K562 treated with DMSO at 1 percent for 24 hours (cell line): ENCODE data around the gene ERLEC1. TPM values are rescaled to one million over a fixed set of nuclear protein-coding genes. Genes with fewer than 3 reads are reported as not detected.

Experiments used
- total RNA-seq: library from RNA; unstranded; fragments of 300-600 nt; gene quantifications from 2 replicates; pipeline ENCODE4 v1.2.3, GENCODE V29; 2022; ENCODE audit warnings: low read depth; ENCODE audit not compliant: insufficient read depth

The ERLEC1 gene
- 25.0 and 27.2 TPM in 2 replicates for total RNA-seq

GRCh38 chr2:53786705-53787613 lies at the start of gene ERLEC1, which contains the start of gene ASB3:
TSS of gene ERLEC1 (plus strand) at chr2:53787044. CDS start at chr2:53787211, 167 bp downstream.
TSS of gene ASB3 (minus strand) at chr2:53786953. CDS start at chr2:53765572, 21,381 bp downstream.

GRCh38 chr2:53767405-53768241 lies 19.2 kb upstream of the ERLEC1 start, which contains the start of gene CHAC2:
TSS of gene CHAC2 (plus strand) at chr2:53767804. CDS start at chr2:53767887, 83 bp downstream.

DNA sequence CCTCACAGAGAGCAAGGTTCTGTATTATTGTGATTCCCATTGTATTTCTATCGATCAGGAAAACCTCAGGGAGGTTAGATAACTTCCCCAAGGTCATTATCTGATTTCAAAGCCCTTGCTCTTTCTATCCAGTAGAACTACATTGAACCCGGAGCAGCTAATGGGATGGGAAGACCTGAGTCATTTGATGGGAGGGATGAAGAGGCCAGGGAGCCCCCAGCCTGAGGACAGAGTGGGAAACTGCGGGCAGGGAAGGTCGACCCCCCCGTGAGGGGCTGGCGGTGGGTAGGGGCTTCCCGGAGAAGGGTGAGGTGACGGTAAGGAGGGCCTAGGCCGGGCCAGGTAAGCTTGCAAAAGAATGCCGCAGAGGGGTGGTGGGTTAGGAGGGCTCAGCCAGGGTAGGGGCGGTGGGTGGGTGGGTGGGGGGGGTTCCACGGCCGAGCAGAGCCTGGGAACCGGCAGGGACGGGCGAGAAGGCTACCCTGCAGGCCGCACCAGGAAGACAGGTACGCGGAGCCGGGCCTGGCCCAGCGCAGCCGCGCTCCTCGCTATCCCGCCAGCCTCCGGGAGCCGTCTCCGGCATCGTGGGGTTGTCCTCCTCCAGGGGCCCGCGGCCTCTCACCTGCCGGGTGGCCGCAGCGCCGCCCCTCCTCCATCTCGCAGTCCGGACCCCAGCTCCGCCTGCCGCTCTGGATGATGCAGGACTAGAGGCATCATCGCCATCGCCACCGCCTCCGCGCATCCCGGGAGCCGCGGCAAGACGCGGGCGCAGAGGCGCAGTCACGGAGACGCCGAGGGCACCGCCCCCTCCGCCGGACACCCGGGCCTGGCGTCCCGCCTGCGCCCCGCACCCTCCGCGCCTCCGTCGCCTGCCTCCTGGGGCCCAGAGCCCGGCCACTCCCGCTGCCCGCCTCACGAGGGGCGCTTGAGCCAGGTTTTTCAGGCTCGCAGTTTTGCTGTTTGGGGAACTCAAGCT lies 72.7 kb downstream of the ERLEC1 start, which contains the start of gene GPR75:
GPR75 (minus strand) TSS at position 762 of the 976 bp plus-strand sequence. CDS start 5,211 bp downstream, outside the sequence.

Other genes starting within 250 kb of the ERLEC1 start
- 6.1 and 8.7 TPM in 2 replicates for gene CHAC2, start 19.2 kb upstream of the ERLEC1 start, total RNA-seq
- 8.8 and 11.0 TPM in 2 replicates for gene ASB3, start 91 bp upstream of the ERLEC1 start, total RNA-seq
- gene GPR75, start 72.9 kb downstream of the ERLEC1 start, total RNA-seq, result 1.3 and 1.6 TPM in 2 replicates
- 28.3 and 35.7 TPM in 2 replicates for gene PSME4, start 183.9 kb downstream of the ERLEC1 start, total RNA-seq